ENCODE data around the gene GCG. TPM values are rescaled to one million over a fixed set of nuclear protein-coding genes. Genes with fewer than 3 reads are reported as not detected.

GCG gene
- total RNA-seq, 3 donors from 2014 or later: 4.1 to 47.4 (median 43.9) TPM

GRCh38 chr2:162100579-162100978, 51.5 kb downstream of the GCG start:
- DNase-seq (no peak), ATAC-seq (peak; percentile 27)
- Histone ChIP-seq H3K9me3 (no peaks in the 10 kb centered on the region), H3K4me1 (ENCODE audit: low read depth) (no peaks in the 10 kb centered on the region), H3K36me3 (ENCODE audit: low read depth) (no peaks in the 10 kb centered on the region), H3K4me3 (no peak overlapping the region)
- intact Hi-C loops (cut with DNase I, micrococcal nuclease): no loop called here
- TF ChIP-seq, protein P1, sequence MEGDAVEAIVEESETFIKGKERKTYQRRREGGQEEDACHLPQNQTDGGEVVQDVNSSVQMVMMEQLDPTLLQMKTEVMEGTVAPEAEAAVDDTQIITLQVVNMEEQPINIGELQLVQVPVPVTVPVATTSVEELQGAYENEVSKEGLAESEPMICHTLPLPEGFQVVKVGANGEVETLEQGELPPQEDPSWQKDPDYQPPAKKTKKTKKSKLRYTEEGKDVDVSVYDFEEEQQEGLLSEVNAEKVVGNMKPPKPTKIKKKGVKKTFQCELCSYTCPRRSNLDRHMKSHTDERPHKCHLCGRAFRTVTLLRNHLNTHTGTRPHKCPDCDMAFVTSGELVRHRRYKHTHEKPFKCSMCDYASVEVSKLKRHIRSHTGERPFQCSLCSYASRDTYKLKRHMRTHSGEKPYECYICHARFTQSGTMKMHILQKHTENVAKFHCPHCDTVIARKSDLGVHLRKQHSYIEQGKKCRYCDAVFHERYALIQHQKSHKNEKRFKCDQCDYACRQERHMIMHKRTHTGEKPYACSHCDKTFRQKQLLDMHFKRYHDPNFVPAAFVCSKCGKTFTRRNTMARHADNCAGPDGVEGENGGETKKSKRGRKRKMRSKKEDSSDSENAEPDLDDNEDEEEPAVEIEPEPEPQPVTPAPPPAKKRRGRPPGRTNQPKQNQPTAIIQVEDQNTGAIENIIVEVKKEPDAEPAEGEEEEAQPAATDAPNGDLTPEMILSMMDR (IDR thresholded peaks at IDR 0.05): no peak

GRCh38 chr2:162099836-162100235, 52.2 kb downstream of the GCG start:
- ATAC-seq: no peak
- Histone ChIP-seq H3K9me3 (no peaks in the 10 kb centered on the region), H3K4me1 (ENCODE audit: low read depth) (no peaks in the 10 kb centered on the region), H3K36me3 (ENCODE audit: low read depth) (no peaks in the 10 kb centered on the region), H3K4me3 (no peak overlapping the region)
- intact Hi-C loops (cut with DNase I, micrococcal nuclease): no loop called here
- no peak for DNase-seq
- TF ChIP-seq, protein P1 (IDR thresholded peaks at IDR 0.05): no peak

Other genes with a start within 250 kb of the GCG start
- gene DPP4, start 78.0 kb downstream of the GCG start, total RNA-seq: 10 to 100 TPM; 11.4 to 18.3 (median 12.0) TPM
- gene FAP, start 91.2 kb upstream of the GCG start, total RNA-seq: 1 to 10 TPM in 2 of 3 donors, under 1 TPM in 1; 0.20 to 4.0 (median 1.3) TPM
- 10 to 100 TPM; 15.1 to 20.9 (median 18.3) TPM for gene IFIH1, start 166.4 kb upstream of the GCG start, total RNA-seq
- gene GCA, start 191.9 kb upstream of the GCG start, total RNA-seq: 10 to 100 TPM; 14.1 to 32.8 (median 29.1) TPM

Data from mucosa of descending colon (tissue), 3 donors.